CD14-positive monocyte (primary cell): ENCODE data around the gene KRT75. TPM values are rescaled to one million over a fixed set of nuclear protein-coding genes. Genes with fewer than 3 reads are reported as not detected.

Experiments used
- DNase-seq, 3 donors: peaks; one replicate each; pipeline ENCODE4 v3.0.0-alpha.2; 2011 to 2022
- H2AFZ ChIP-seq: 2 replicates; pipeline ENCODE4 v1.6.0; 2012; ENCODE audit warnings: mild to moderate bottlenecking, low read depth, low read length, inconsistent platforms; ENCODE audit not compliant: insufficient read depth, poor library complexity, severe bottlenecking
- H3K27ac ChIP-seq, 2 donors: 1 replicate in 1 of 2; 2 replicates in 1 of 2; pipeline ENCODE4 v1.5.1; 2012 to 2013; ENCODE audit warnings: low read length in 2 of 2, control low read depth in 1 of 2, inconsistent platforms in 1 of 2, low read depth in 1 of 2, mild to moderate bottlenecking in 1 of 2
- H3K27me3 ChIP-seq, 2 donors: one replicate each; pipeline versions ENCODE4 v1.6.0 to v1.6.1; 2011 to 2013; ENCODE audit warnings: low read length in 2 of 2; ENCODE audit not compliant: control insufficient read depth in 2 of 2, insufficient read depth in 2 of 2
- H3K36me3 ChIP-seq, 2 donors: replicated peaks in 1 of 2; 1 replicate in 1 of 2; 2 replicates in 1 of 2; pipeline versions ENCODE4 v1.5.1 to v1.6.1; 2012 to 2013; ENCODE audit warnings: low read length in 2 of 2, control low read depth in 1 of 2, inconsistent platforms in 1 of 2, mild to moderate bottlenecking in 1 of 2; ENCODE audit not compliant: insufficient read depth in 2 of 2, control insufficient read depth in 1 of 2
- H3K4me1 ChIP-seq, 2 donors: 1 replicate in 1 of 2; 2 replicates in 1 of 2; pipeline versions ENCODE4 v1.5.1 to v1.6.1; 2012 to 2013; ENCODE audit warnings: low read length in 2 of 2, control low read depth in 1 of 2, inconsistent platforms in 1 of 2, mild to moderate bottlenecking in 1 of 2, moderate library complexity in 1 of 2; ENCODE audit not compliant: insufficient read depth in 2 of 2, control insufficient read depth in 1 of 2
- H3K4me2 ChIP-seq: replicated peaks from 2 replicates; pipeline ENCODE3; 2012; ENCODE audit warnings: low read length, moderate library complexity, mild to moderate bottlenecking; ENCODE audit not compliant: poor library complexity, severe bottlenecking; ENCODE audit errors: extremely low read depth
- H3K4me3 ChIP-seq, 3 experiments: fragments of 200-600 bp in 1 of 3; sonication (generic) in 1 of 3; replicated peaks in 1 of 3; 1 replicate in 2 of 3; 2 replicates in 1 of 3; pipeline ENCODE4 v1.5.1; 2011 to 2013; ENCODE audit warnings: low read length in 3 of 3, mild to moderate bottlenecking in 3 of 3, control low read depth in 2 of 3, low read depth in 2 of 3, inconsistent platforms in 1 of 3, moderate library complexity in 1 of 3
- H3K79me2 ChIP-seq: 2 replicates; pipeline ENCODE4 v1.6.0; 2012; ENCODE audit warnings: mild to moderate bottlenecking, control low read depth, inconsistent platforms, low read length, moderate library complexity; ENCODE audit not compliant: insufficient read depth
- H3K9ac ChIP-seq: 2 replicates; pipeline ENCODE4 v1.6.0; 2017; ENCODE audit warnings: low read length, mild to moderate bottlenecking; ENCODE audit not compliant: insufficient read depth, poor library complexity, severe bottlenecking
- H3K9me3 ChIP-seq, 2 donors: replicated peaks in 1 of 2; 1 replicate in 1 of 2; 2 replicates in 1 of 2; pipeline versions ENCODE4 v1.5.1 to v1.6.1; 2012 to 2013; ENCODE audit warnings: low read length in 2 of 2, control low read depth in 1 of 2; ENCODE audit not compliant: control insufficient read depth in 1 of 2, insufficient read depth in 1 of 2
- H4K20me1 ChIP-seq: 2 replicates; pipeline ENCODE4 v1.6.0; 2012; ENCODE audit warnings: mild to moderate bottlenecking, low read length, control low read depth, moderate library complexity; ENCODE audit not compliant: insufficient read depth
- H3K27ac Mint-ChIP-seq, 7 donors: one replicate each; pipeline ENCODE4 v1.8.0; 2020; ENCODE audit warnings: mild to moderate bottlenecking in 7 of 7, mixed read lengths in 7 of 7, moderate library complexity in 6 of 7, inconsistent platforms in 2 of 7
- H3K27me3 Mint-ChIP-seq, 3 donors: one replicate each; pipeline ENCODE4 v1.8.0; 2021 to 2022; ENCODE audit warnings: low read depth in 3 of 3, mild to moderate bottlenecking in 3 of 3, mixed read lengths in 3 of 3, moderate library complexity in 3 of 3, inconsistent platforms in 1 of 3
- H3K36me3 Mint-ChIP-seq, 2 donors: one replicate each; pipeline ENCODE4 v1.8.0; 2020; ENCODE audit warnings: mixed read lengths in 2 of 2, inconsistent platforms in 1 of 2, mild to moderate bottlenecking in 1 of 2
- H3K4me1 Mint-ChIP-seq: one replicate; pipeline ENCODE4 v1.8.0; 2020; ENCODE audit warnings: mild to moderate bottlenecking, mixed read lengths
- H3K4me3 Mint-ChIP-seq, 2 donors: one replicate each; pipeline ENCODE4 v1.8.0; 2020; ENCODE audit warnings: mild to moderate bottlenecking in 2 of 2, mixed read lengths in 2 of 2, moderate library complexity in 1 of 2
- H3K9me3 Mint-ChIP-seq, 7 donors: one replicate each; pipeline ENCODE4 v1.8.0; 2020 to 2022; ENCODE audit warnings: mixed read lengths in 7 of 7, mild to moderate bottlenecking in 6 of 7, moderate library complexity in 6 of 7, inconsistent platforms in 2 of 7
- WGBS: methylation state at CpG from one replicate; pipeline ENCODE4 v1.1.5; 2013; ENCODE audit warnings: missing lambda C conversion rate; ENCODE audit not compliant: insufficient coverage; 5-methylcytosine and 5-hydroxymethylcytosine counted together
- intact Hi-C, 2 donors: fragments of 100-400 bp; cut with micrococcal nuclease; formaldehyde crosslinking; loops; one replicate each; pipeline versions ENCODE4 v1.15.0 to v1.15.1; 2023
- polyA plus RNA-seq, 3 donors: library from polyadenylated mRNA; depleted of rRNA in 1 of 3; unstranded in 2 of 3; stranded (reverse) in 1 of 3; fragments of 300-500 nt in 2 of 3; fragments of >200 nt in 1 of 3; fragmentation: Illumina TruSeq in 2 of 3; gene quantifications; 1 replicate in 2 of 3; 2 replicates in 1 of 3; pipeline ENCODE4 v1.2.3, GENCODE V29; 2012 to 2021
- TF ChIP-seq, protein P1 (sequence below): fragments of 200-600 bp; IDR thresholded peaks from one replicate; pipeline ENCODE4 v1.8.0; 2022; ENCODE audit warnings: antibody characterized with exemption, mild to moderate bottlenecking

Gene KRT75
- polyA plus RNA-seq, 3 donors: not detected

DNA sequence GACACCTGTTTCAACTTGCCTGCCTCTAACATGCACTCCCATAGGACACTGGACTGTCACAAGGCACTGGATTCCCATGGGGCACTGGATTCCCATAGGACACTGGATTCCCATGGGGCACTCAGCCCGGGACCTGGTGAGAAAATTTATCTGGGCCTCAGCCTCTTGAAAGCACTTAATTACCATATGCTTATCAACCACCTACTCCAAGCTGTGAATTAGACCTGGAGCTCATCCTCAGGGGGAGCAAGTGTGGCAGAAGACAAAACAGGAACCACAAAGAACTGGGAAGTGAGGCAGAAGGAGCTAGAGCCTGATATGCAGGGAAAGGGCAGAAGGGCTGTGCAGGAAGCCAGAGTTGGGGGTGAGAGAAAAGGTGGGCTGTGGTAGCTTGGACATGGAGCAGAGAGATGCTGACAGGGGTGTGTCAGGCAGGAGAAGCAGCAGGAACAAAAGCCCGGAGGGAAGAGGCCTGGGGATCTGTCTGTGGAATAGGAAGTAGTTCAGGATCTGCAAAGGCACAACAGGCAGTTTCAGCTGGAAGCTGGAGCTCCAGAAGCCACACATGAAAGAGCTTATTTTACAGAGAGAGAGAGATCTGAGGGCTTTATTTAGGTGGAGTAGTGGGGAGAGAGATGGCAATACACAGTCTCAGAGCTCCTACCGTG lies 31.2 kb downstream of the KRT75 start:
- no peaks in the 10 kb centered on the region for H3K27me3 ChIP-seq
- no peak overlapping the region for H3K4me3 ChIP-seq
- no peak overlapping the region for H3K9ac ChIP-seq
- H3K9me3 Mint-ChIP-seq: peaks cover 0 to 2% (median 0%) of the 10 kb centered on the region in 7 donors
- no peaks in the 10 kb centered on the region for H3K36me3 Mint-ChIP-seq
- TF ChIP-seq, protein P1, sequence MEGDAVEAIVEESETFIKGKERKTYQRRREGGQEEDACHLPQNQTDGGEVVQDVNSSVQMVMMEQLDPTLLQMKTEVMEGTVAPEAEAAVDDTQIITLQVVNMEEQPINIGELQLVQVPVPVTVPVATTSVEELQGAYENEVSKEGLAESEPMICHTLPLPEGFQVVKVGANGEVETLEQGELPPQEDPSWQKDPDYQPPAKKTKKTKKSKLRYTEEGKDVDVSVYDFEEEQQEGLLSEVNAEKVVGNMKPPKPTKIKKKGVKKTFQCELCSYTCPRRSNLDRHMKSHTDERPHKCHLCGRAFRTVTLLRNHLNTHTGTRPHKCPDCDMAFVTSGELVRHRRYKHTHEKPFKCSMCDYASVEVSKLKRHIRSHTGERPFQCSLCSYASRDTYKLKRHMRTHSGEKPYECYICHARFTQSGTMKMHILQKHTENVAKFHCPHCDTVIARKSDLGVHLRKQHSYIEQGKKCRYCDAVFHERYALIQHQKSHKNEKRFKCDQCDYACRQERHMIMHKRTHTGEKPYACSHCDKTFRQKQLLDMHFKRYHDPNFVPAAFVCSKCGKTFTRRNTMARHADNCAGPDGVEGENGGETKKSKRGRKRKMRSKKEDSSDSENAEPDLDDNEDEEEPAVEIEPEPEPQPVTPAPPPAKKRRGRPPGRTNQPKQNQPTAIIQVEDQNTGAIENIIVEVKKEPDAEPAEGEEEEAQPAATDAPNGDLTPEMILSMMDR: no peak
- 75% methylated on average over 2 of the region's 3 CpGs for WGBS
- no peaks in the 10 kb centered on the region for H3K4me1 Mint-ChIP-seq
- DNase-seq: no peak
- H3K27ac ChIP-seq: no peak overlapping the region
- no peak overlapping the region for H3K4me2 ChIP-seq
- intact Hi-C loops: no loop called here
- no peaks in the 10 kb centered on the region for H3K4me1 ChIP-seq
- no peaks in the 10 kb centered on the region for H3K79me2 ChIP-seq
- H3K27me3 Mint-ChIP-seq: peaks cover 3 to 7% (median 5%) of the 10 kb centered on the region in 3 donors
- no peaks in the 10 kb centered on the region for H4K20me1 ChIP-seq
- no peak overlapping the region for H3K4me3 Mint-ChIP-seq
- H3K36me3 ChIP-seq: no peaks in the 10 kb centered on the region
- H3K27ac Mint-ChIP-seq: no peak overlapping the region
- H3K9me3 ChIP-seq: no peaks in the 10 kb centered on the region
- H2AFZ ChIP-seq: no peak overlapping the region

DNA sequence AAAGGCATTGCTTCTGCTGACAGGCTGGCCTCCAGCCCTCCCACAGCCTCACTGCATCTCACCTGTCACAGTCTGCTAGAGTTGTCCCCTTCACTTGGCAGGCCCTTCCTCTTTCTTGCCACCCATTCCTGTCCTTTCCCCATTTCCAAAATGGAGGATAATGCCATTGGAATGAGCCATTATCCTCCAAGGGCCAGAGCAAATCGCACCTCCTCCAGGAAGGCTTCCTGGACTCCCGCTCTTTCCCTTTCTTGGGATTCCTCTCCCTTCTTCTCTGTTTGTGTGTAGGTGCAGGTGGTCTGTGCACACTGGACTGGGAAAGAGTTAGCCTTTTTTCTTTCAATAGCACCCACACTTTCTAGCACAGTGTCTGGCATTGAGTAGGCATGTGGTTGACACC lies 31.8 kb downstream of the KRT75 start:
- no peak overlapping the region for H3K27ac Mint-ChIP-seq
- peaks cover 2 to 7% (median 4%) of the 10 kb centered on the region in 3 donors for H3K27me3 Mint-ChIP-seq

More for the DNA sequence above, 31.8 kb downstream of the KRT75 start:
- Mint-ChIP-seq H3K4me1 (no peaks in the 10 kb centered on the region), H3K4me3 (no peak overlapping the region), H3K9me3 (peaks cover 0 to 2% (median 0%) of the 10 kb centered on the region in 7 donors), H3K36me3 (no peaks in the 10 kb centered on the region)
- no CpG with 5 or more reads among the region's 2 CpGs for WGBS
- no peaks in the 10 kb centered on the region for H3K4me1 ChIP-seq
- H3K36me3 ChIP-seq: no peaks in the 10 kb centered on the region
- no peaks in the 10 kb centered on the region for H3K27me3 ChIP-seq
- H2AFZ ChIP-seq: no peak overlapping the region
- H3K27ac ChIP-seq: no peak overlapping the region
- H3K9me3 ChIP-seq: no peaks in the 10 kb centered on the region
- no peak overlapping the region for H3K4me3 ChIP-seq
- intact Hi-C loops: no loop called here
- no peaks in the 10 kb centered on the region for H4K20me1 ChIP-seq
- H3K79me2 ChIP-seq: no peaks in the 10 kb centered on the region
- DNase-seq: no peak
- TF ChIP-seq, protein P1: no peak
- no peak overlapping the region for H3K9ac ChIP-seq
- H3K4me2 ChIP-seq: no peak overlapping the region
